Type B pancreatic cell (in vitro differentiated cells): Measurements from ENCODE around the gene ZNF385C. TPM values are rescaled to one million over a fixed set of nuclear protein-coding genes. Genes with fewer than 3 reads are reported as not detected.

Source experiments
- DNase-seq: peaks from one replicate; pipeline ENCODE4 v3.0.0; 2021; ENCODE audit warnings: mixed read lengths; ENCODE audit not compliant: unreplicated experiment; ENCODE audit errors: extremely low spot score
- H3K27ac Mint-ChIP-seq: 2 replicates; pipeline ENCODE4 v1.8.0; 2021; ENCODE audit warnings: mild to moderate bottlenecking, mixed read lengths
- H3K27me3 Mint-ChIP-seq: 2 replicates; pipeline ENCODE4 v1.8.0; 2021; ENCODE audit warnings: mixed read lengths
- H3K36me3 Mint-ChIP-seq: 2 replicates; pipeline ENCODE4 v1.8.0; 2021; ENCODE audit warnings: mixed read lengths
- H3K4me1 Mint-ChIP-seq: one replicate; pipeline ENCODE4 v1.8.0; 2021; ENCODE audit warnings: mixed read lengths; ENCODE audit not compliant: unreplicated experiment
- H3K4me3 Mint-ChIP-seq: 2 replicates; pipeline ENCODE4 v1.8.0; 2021; ENCODE audit warnings: mild to moderate bottlenecking, mixed read lengths
- H3K9me3 Mint-ChIP-seq: 2 replicates; pipeline ENCODE4 v1.8.0; 2021; ENCODE audit warnings: mixed read lengths
- CTCF ChIP-seq: fragments of 200-600 bp; sonication (generic); conservative IDR thresholded peaks from 2 replicates; pipeline ENCODE4 v1.5.0; 2021; ENCODE audit warnings: antibody characterized with exemption, mild to moderate bottlenecking
- total RNA-seq: library from RNA; stranded (reverse); gene quantifications from 2 replicates; pipeline ENCODE4 v1.2.1, GENCODE V29; 2021; ENCODE audit warnings: low replicate concordance

ZNF385C gene
- total RNA-seq, 1 donor from 2014 or later: 3.3 TPM

- no peak for DNase-seq
- Mint-ChIP-seq H3K27me3 (no peaks in the 10 kb centered on the region), H3K4me3 (no peak overlapping the region), H3K27ac (no peak overlapping the region), H3K4me1 (peaks cover 4% of the 10 kb centered on the region), H3K36me3 (peaks cover 14% of the 10 kb centered on the region), H3K9me3 (no peaks in the 10 kb centered on the region)
- no peak for TF ChIP-seq CTCF
These were observed 29.1 kb upstream of the ZNF385C start for GRCh38 chr17:42127414-42127813.

- H3K4me3 Mint-ChIP-seq: no peak overlapping the region
- no peaks in the 10 kb centered on the region for H3K27me3 Mint-ChIP-seq
- no peak for TF ChIP-seq CTCF
- no peaks in the 10 kb centered on the region for H3K9me3 Mint-ChIP-seq
- peaks cover 14% of the 10 kb centered on the region for H3K36me3 Mint-ChIP-seq
- no peak for DNase-seq
- no peak overlapping the region for H3K27ac Mint-ChIP-seq
- peaks cover 4% of the 10 kb centered on the region for H3K4me1 Mint-ChIP-seq
These were observed 28.6 kb upstream of the ZNF385C start for GRCh38 chr17:42126836-42127235.

- TF ChIP-seq CTCF: no peak
- peaks cover 5% of the 10 kb centered on the region for H3K4me1 Mint-ChIP-seq
- no peaks in the 10 kb centered on the region for H3K27me3 Mint-ChIP-seq
- no peak for DNase-seq
- H3K9me3 Mint-ChIP-seq: no peaks in the 10 kb centered on the region
- no peak overlapping the region for H3K27ac Mint-ChIP-seq
- H3K36me3 Mint-ChIP-seq: peaks cover 12% of the 10 kb centered on the region
- no peak overlapping the region for H3K4me3 Mint-ChIP-seq
These were observed 27.3 kb upstream of the ZNF385C start for GRCh38 chr17:42125565-42125964.

- no peak for DNase-seq
- Mint-ChIP-seq H3K27me3 (no peaks in the 10 kb centered on the region), H3K27ac (no peak overlapping the region), H3K9me3 (no peaks in the 10 kb centered on the region), H3K4me1 (peaks cover 11% of the 10 kb centered on the region), H3K36me3 (peaks cover 11% of the 10 kb centered on the region), H3K4me3 (no peak overlapping the region)
- no peak for TF ChIP-seq CTCF
These were observed 26.0 kb upstream of the ZNF385C start for GRCh38 chr17:42124256-42124655.

- Mint-ChIP-seq H3K27ac (peak within 1 kb of the TSS; percentile 62), H3K36me3 (peaks cover 11% of the 10 kb centered on the region), H3K27me3 (no peaks in the 10 kb centered on the region), H3K4me3 (peak within 1 kb of the TSS; percentile 80), H3K4me1 (peaks cover 17% of the 10 kb centered on the region), H3K9me3 (no peaks in the 10 kb centered on the region)
- DNase-seq: no peak
- no peak for TF ChIP-seq CTCF
These were observed 24.4 kb upstream of the ZNF385C start, which contains the start of gene HSPB9 for GRCh38 chr17:42122371-42123303. HSPB9 (plus strand) TSS chr17:42122804; CDS start chr17:42122851, 47 bp downstream.
